ENCODE measurements around the gene CPA4. TPM values are rescaled to one million over a fixed set of nuclear protein-coding genes. Genes with fewer than 3 reads are reported as not detected.

CPA4 gene
- total RNA-seq, 6 donors from 2014 or later = 0.20 to 0.34 TPM; not detected in 4

- Histone ChIP-seq H3K36me3 (no peaks in the 10 kb centered on the region), H3K27ac (no peak overlapping the region), H3K4me3 (no peak overlapping the region), H3K9me3 (no peaks in the 10 kb centered on the region), H3K27me3 (no peaks in the 10 kb centered on the region), H3K4me1 (peaks cover 5 to 15% (median 13%) of the 10 kb centered on the region in 4 donors)
- WGBS, 2 donors = 86 to 96% methylated on average over 12 of the region's 12 CpGs
- DNase-seq = no peak
- ATAC-seq (ENCODE audit: low FRiP score in 2 of 2) = no peak
- TF ChIP-seq CTCF (IDR thresholded peaks at IDR 0.05) (no peak), POLR2A (IDR thresholded peaks at IDR 0.05) (no peak), EP300 (IDR thresholded peaks at IDR 0.05) (no peak), POLR2AphosphoS5 (IDR thresholded peaks at IDR 0.05) (no peak)
These were observed 21.8 kb upstream of the CPA4 start for GRCh38 chr7:130270947-130271800.

- Histone ChIP-seq H3K27ac (no peak overlapping the region), H3K27me3 (no peaks in the 10 kb centered on the region), H3K4me3 (peak overlapping the region in 3 of 4 donors; percentile 3 to 22 (median 19)), H3K36me3 (no peaks in the 10 kb centered on the region), H3K9me3 (no peaks in the 10 kb centered on the region), H3K4me1 (peaks cover 5 to 15% (median 13%) of the 10 kb centered on the region in 4 donors)
- TF ChIP-seq CTCF (IDR thresholded peaks at IDR 0.05) (no peak), POLR2AphosphoS5 (IDR thresholded peaks at IDR 0.05) (no peak), POLR2A (IDR thresholded peaks at IDR 0.05) (no peak), EP300 (IDR thresholded peaks at IDR 0.05) (no peak)
- 45 to 67% methylated on average over 23 of the region's 23 CpGs for WGBS, 2 donors
- DNase-seq (peak in 1 of 2 donors; percentile 61), ATAC-seq (ENCODE audit: low FRiP score in 2 of 2) (no peak)
These were observed 20.4 kb upstream of the CPA4 start for GRCh38 chr7:130272381-130273080.

- Histone ChIP-seq H3K36me3 (no peaks in the 10 kb centered on the region), H3K27me3 (no peaks in the 10 kb centered on the region), H3K27ac (no peak overlapping the region), H3K9me3 (no peaks in the 10 kb centered on the region), H3K4me1 (peaks cover 5 to 15% (median 13%) of the 10 kb centered on the region in 4 donors), H3K4me3 (peak overlapping the region in 3 of 4 donors; percentile 3 to 22 (median 19))
- WGBS, 2 donors = 10 to 11% methylated on average over 25 of the region's 25 CpGs
- no peak for DNase-seq
- TF ChIP-seq EP300 (IDR thresholded peaks at IDR 0.05) (no peak), CTCF (IDR thresholded peaks at IDR 0.05) (no peak), POLR2AphosphoS5 (IDR thresholded peaks at IDR 0.05) (no peak), POLR2A (IDR thresholded peaks at IDR 0.05) (no peak)
- ATAC-seq (ENCODE audit: low FRiP score in 2 of 2) = no peak
These were observed 19.7 kb upstream of the CPA4 start for GRCh38 chr7:130273081-130273932.

GRCh38 chr7:130273933-130274255, 19.1 kb upstream of the CPA4 start:
- 46 to 53% methylated on average over 11 of the region's 11 CpGs for WGBS, 2 donors
- no peak for DNase-seq
- no peaks in the 10 kb centered on the region for H3K9me3 ChIP-seq
- H3K27me3 ChIP-seq = no peaks in the 10 kb centered on the region
- H3K36me3 ChIP-seq = no peaks in the 10 kb centered on the region
- H3K27ac ChIP-seq = no peak overlapping the region
- H3K4me3 ChIP-seq = peak overlapping the region in 1 of 4 donors; percentile 22
- peak in 1 of 2 donors; percentile 35 for ATAC-seq (ENCODE audit: low FRiP score in 2 of 2)
- TF ChIP-seq CTCF (IDR thresholded peaks at IDR 0.05) = no peak
- no peak for TF ChIP-seq POLR2A (IDR thresholded peaks at IDR 0.05)
- TF ChIP-seq POLR2AphosphoS5 (IDR thresholded peaks at IDR 0.05) = no peak
- no peak for TF ChIP-seq EP300 (IDR thresholded peaks at IDR 0.05)
- H3K4me1 ChIP-seq = peaks cover 5 to 15% (median 13%) of the 10 kb centered on the region in 4 donors

Measured in upper lobe of left lung (tissue), 6 donors.